ENCODE results near the gene ZNF775.

GRCh38 chr7:150382844-150383225 lies 3.7 kb downstream of the ZNF775 start:
- TF ChIP-seq POLR2A (IDR thresholded peaks at IDR 0.05) (no peak), CTCF (IDR thresholded peaks at IDR 0.05) (no peak)

Measured in right lobe of liver (tissue), 4 donors.